Stimulated activated CD4-positive, alpha-beta T cell treated with anti-CD3 and anti-CD28 coated beads, Interleukin-2, amount 100 ng/mL, for 48 hours (primary cell): ENCODE measurements around the gene KRTAP10-12.
"Not testable (repeated sequence)": the region's sequence is repeated elsewhere in the genome, so short reads cannot be mapped to it uniquely, and the experiment has no call there.

Source experiments
- DNase-seq, 2 donors: peaks; one replicate each; pipeline ENCODE4 v3.0.0-alpha.2; 2020

The KRTAP10-12 gene

DNA sequence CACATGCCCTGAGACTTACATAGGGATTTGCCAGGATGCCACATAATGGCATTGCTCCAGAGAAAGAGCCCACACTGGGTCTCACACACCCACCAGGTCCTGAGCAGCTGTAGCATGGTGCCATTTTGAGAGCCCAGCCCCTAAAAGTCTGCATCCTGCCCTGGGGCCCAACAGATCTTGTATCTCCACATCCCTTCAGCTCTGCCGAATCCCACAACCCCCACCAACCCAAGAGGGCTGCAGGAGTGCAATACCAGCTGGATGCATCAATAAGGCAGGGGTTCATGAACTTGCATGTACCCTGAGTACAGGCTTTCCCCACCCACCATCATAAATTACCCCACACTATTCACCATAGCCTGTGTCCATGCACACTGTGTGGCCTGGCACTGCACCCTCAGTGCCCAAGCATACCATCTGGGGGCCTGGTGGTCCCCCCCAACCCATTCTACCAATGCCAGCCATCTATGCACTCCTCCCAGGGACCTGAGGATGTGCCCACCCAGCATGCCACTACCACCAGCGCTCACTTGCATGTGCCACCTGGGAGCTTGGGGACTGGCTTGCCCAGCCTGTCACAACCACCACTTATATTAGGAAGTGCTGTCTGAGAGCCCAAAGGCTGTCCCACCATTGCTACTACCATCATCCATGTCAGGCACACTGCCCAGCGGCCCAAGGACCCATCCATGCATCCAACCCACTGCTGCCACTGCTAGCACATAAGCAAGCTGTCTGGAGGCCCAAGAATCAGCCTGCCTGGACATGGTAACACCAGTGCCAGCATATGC is 26.1 kb upstream of the KRTAP10-12 start:
- no peak for DNase-seq

DNA sequence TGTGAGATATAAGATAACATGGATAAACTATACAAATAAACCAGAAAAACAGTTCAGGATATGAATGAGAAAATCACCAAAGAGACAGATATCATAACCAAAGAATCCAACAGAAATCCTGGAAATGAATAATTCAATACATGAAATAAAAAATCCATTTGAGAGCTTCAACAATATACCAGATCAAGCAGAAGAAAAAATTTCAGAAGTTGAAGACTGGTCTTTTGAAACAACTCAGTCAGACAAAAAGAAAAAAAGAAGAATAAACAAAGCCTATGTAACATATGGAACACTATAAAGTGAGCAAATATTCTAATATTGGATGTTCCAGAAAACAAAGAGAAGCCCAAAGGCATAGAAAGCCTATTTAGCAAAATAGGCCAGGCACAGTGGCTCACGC is 25.1 kb upstream of the KRTAP10-12 start:
- no peak for DNase-seq

DNA sequence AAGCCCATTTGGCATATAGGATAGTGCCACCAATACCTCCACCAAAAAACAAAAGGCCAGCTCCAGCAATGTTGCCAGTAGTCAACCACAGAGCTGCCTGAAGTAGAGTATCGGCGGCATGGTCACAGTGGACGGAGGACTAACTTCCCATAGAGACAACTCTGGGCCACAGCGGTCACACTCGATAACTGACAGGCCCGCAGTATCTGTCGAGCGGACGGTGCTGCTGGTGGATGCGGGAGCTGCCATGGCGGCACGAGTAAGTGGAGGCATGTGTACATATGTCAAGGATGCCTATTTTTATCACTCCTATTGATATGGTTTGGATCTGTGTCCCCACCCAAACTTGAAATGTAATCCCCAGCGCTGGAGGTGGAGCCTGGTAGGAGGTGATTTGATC is 19.1 kb upstream of the KRTAP10-12 start:
- DNase-seq, result no peak

DNA sequence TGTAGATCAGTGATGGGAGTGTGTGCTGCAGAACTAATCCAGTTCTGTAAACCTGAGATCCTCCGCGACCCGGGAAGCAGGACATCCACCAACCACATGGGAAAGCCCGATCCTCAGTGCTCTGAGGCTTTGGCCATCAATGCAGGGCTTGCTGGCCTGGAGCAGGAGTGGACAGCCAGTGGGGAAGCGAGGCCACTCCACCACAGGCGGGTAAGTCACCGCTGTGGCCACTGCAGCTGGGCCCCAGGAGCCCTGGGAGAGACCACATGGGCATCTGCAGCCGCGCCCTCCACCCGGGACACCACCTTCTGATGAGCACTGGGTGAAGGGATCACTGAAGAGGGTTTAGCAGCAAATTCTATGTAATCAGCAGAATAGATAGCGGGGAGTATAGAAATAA is 15.8 kb upstream of the KRTAP10-12 start:
- DNase-seq, result no peak

DNA sequence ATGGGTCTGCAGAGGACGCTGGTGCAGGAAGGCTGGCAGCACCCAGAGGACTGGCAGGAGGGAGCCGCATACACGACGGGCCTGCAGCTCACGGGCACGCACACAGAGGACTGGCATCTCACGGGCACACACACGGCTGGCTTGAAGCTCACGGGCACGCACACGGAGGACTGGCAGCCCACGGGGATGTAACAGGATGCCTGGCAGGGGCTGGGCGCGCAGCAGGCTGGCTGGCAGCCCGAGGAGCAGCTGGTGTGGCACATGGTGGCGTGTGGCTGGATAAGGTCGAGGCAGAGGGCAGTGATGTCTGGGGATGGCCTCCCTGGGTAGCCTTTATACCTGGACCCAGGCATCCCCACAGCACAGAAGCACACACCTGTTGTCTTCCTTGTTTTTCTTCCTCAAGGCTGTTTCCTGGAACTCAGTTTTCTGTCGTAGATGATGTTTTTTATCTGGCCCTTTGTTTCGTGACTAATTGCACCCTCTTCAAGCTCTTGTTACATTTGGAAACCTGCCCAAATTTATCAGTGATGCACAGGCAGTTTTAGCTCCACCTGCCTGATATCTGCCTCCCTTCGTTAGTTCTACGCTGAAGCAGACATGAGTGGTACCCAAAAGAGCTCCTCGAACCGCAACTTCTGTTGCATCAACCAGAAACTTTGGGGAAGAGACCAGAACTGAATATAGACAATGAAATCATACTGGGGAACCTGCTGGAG is 15.0 kb upstream of the KRTAP10-12 start, which contains the start of gene KRTAP12-1:
Gene KRTAP12-1, minus strand, starts transcription at position 303 of the 719 bp plus-strand sequence. Its CDS starts 40 bp downstream, at position 263.
- no peak for DNase-seq

DNA sequence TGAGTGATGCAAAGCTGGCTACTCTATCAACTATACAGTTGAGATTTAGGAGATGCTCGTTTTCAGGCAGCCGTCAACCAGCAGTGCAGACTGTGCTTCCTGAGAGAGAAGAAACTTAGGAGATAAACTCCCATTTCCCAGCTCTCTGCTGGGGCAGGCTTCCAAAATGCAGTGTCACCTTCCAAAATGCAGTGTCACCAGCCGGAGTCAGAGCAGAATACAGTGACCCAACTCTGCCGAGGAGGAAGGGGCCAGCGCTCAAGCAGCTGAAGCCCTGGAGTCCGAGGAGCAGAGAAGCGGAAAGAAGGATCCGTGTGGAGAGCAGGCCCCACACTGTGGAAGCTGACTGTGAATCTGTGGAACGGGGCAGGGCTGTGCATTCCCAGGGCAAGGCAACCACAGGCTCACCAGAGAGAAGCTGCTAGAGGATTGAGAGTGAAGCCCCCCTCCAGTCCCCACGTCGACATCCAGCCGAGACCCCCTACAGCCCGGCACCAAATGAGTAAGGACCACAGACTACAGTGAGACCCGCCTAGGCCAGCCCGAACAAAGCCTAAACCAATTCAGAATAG is 14.3 kb upstream of the KRTAP10-12 start:
- DNase-seq, result no peak

DNA sequence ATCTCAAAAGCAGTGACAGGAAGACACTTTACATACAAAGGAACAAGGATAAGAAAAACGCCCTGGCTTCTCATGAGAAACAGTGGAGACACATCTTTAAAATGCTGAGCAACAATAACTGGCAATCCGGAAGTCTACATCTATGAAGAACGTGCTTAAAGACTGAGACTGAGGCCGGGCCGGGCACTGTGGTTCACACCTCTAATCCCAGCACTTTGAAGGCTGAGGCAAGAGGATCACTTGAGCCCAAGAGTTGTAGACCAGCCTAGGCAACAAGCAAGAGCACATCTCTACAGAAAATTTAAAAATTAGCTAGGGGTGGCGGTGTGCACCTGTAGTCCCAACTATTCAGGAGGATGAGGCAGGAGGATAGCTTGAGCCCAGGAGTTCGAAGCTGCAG is 12.9 kb upstream of the KRTAP10-12 start:
- no peak for DNase-seq

DNA sequence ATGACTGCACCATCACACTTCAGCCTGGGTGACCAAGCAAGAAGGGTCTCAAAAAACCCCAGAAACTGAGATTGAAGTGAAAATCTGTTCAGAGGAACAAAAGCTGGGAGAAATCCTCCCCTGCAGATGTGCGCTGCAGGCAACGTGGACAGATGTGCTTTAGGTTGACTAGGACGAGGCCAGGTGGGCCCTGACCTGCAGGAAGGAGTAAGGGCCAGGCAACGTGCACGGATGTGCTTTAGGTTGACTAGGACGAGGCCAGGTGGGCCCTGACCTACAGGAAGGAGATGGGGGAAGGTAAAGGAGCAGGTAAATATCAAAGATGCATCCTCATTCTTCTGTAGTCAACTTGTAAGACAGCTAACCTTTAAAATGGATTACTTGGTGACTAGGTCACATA is 12.5 kb upstream of the KRTAP10-12 start:
- no peak for DNase-seq

DNA sequence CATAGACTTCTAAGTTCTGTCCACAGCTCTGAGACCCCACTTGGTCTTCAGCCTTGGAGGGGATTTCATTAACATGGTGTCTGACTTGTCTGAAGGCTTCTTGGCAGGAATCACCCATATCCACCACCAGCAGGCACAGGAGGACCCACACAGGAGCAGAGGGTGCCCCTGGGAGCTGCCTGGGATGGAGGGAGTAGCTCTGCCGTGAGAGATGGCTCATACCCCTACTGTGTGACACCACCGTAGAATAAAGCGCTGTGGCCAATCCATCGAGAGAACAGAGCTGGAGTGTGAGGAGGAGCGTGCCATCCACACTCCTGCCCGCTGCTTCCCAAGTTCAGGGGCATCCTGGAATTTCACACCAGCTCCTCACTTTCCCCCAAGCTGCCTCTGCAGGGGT is 11.9 kb upstream of the KRTAP10-12 start:
- not testable (repeated sequence) for DNase-seq

DNA sequence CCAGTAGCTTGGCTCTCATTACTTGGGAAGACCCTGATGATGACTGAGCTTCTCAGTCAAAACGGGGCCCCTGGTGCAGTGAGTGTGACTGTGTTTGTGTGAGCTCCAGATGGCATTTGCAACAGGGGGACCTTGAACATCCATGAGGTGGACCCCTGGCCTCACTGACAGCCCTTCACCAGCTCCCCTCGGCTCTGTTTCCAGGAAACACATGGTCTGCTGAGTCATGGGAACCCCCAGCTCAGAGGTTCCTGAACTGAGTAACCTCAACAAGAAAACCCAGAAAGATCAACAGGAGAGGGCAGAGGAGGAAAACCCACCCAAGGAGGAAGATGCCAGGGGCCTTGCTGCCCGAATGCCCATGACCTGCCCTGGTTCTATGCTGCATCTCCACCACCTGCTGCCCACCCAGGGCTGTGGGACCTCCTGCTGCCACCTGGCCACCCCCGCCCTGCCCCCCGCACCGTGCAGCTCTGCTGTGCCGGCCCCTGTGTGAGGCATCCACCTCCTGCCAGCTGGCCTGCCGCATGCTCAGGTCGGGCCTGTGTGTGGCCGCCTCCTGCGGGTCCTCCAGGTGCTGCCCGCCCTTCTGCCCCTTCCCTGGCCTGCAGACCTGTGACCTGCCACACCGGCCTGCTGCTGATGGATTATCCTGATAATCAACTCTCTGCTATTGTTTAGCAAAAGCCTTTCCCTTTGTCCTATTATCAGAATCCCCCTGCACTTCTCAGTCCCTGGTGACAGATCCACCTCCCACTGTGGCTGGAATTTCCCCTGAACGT is 10.8 kb upstream of the KRTAP10-12 start:
- no peak for DNase-seq

DNA sequence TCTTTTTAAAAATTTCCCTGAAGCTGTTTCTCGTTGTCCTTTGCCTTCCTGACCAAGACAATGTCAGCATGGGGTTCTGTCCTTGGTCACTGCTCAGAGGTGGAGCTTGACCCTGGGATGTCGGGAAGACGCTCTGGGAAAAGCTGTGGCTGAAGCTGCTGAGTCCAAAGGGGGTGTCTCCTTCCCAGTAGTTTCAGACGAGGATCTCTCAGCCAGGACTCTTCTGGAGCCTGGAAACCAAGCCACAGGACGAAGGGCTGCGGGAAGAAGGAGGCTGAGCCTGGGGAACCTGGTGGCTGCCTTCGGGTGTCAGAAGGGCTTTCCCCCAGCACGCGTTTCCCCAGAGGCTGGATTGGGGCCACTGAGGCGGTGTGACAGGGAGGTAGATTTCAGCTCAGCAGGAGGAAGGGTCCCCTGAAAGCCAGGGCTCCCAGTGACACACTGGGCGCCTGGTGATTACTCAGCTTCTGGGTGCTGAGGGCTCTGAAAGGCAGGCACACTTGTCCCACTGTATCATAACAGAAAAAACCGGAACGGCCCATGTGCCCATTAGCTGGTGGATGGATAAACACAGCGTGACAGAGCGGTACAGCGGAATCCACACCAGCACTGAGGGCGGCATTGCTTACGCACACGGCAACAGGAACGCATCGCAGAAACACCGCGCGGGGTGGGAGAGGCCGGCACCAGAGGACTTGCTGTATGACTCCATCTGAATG is 10.0 kb upstream of the KRTAP10-12 start:
- DNase-seq, result no peak

DNA sequence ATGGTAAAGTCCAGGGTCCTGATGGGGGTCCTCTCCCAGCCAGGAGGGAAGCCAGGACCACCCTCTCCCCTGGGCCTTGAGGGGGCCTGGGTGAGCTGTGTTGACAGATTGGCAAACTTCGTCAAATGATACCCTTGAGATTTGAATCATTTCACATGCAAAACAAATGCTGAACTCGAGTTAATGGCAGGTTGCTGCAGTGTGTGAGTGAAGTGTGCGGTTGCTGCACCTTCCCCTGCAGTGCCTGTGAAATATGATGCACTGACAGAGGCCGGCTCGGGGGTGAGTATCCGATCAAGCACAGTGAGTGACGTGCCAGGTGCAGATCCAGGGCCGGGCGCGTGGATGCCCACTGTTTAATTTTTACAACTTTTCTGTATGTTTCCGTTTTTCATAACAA is 9.3 kb upstream of the KRTAP10-12 start:
- no peak for DNase-seq

DNA sequence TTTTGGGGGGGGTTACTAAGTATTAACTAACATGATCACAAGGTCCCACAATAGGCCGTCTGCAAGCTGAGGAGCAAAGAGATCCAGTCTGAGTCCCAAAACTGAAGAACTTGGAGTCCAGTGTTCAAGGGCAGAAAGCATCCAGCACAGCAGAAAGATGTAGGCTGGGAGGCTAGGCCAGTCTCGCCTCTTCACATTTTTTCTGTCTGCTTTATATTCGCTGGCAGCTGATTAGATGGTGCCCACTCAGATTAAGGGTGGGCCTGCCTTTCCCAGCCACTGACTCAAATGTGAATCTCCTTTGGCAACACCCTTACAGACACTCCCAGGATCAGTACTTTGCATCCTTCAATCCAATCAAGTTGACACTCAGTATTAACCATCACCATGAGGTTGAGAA is 7.2 kb upstream of the KRTAP10-12 start:
- not testable (repeated sequence) for DNase-seq

DNA sequence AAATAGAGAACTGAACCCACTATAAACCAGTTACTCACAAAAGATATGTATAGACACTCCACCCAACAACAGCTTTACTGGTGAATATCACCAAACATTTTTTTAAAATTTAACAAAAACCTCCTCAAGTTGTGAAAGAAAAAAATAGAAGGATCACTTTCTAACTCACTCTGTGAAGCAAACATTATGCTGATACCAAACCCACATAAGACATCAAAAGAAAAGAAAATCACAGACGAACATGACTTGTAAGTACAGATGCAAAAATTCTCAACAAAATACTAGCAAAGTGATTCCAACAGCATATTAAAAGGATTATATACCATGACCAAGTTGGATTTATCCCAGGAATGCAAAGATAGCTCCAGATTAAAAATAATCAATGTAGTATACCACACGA is 5.3 kb upstream of the KRTAP10-12 start:
- DNase-seq, result no peak

DNA sequence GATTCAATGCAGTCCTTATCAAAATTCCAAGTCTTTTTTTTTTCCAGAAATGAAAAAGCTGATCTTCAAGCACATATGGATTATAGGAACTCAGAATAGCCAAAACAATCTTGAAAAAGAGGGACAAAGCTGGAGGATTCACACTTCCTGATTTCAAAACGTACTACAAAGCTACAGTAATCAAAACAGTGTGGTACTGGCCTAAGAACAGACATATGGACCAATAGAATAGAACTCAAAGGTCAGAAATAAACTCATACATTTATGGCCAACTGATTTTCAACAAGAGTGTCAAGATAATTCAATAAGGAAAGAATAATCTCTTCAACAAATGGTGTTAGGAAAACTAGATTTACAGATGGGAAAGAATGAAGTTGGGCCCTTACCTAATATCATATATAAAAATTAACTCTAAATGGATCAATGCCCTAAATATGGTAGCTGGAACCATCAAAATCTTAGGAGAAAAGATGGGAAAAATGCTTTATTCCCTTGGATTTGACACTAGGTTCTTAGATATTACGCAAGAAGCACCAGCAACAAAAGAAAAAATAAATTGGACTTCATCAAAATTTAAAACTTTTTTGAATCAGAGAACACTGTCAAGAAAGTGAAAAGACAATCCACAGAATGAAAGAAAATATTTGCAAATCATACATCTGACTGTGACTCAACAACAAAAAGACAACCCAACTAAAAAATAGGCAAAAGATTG is 4.0 kb upstream of the KRTAP10-12 start:
- DNase-seq, result no peak

DNA sequence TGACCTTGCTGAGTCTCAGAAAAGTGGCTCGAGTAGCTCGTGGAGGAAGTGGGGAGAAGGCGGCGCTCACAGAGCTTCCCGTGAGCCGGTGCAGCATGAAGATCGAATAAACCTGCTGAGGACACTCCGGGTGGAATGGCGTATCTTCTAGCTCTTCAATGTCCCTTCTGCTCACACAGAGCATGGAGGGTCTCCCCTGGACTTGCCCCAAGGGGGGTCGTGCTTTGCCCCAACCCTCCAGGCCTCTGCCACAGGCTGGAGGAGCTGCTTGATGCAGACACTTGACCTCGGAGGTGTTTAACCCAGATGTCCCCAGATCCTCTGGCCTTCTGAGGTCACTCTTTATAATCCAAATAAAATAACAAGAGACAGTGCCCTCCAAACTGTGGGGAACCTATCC is 2.2 kb upstream of the KRTAP10-12 start:
- DNase-seq, result no peak

DNA sequence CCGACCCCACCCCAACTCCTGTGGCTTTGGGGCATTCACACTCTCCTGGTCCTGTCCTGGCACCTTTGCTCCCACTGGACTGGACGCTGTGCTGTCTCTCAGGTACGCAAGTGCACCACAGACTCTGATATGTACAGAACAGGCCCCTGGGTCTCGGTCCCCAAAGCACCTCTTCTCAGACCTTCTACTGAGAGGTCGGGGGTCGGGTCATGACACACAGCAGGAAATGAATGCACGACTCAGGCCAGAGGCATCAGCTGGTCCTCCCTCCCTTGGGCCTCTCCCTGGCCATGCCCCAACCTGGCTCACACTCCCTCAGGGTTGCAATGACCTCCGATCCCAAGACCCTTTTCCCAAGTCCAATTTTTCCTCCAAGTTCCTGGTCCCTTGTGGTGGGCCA is 1.8 kb upstream of the KRTAP10-12 start:
- DNase-seq, result no peak

DNA sequence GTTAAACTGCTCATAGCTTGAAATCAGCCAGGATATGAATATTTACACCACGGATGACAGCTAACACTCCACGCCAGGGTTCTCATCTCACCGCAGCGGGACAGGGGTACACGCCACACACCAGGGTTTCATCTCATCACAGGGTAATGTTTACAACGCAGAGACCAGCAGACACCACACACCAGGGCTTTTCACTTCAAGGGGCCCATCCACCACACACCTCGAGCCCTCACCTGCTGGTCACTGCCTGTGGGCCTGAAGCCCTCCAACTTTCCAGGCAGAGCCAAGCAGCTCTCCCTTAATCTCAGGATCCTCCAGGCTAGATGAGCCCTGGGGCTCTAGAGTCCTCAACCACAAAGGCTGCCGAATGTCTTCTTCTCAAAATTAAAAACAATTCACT is 1.3 kb upstream of the KRTAP10-12 start:
- no peak for DNase-seq

DNA sequence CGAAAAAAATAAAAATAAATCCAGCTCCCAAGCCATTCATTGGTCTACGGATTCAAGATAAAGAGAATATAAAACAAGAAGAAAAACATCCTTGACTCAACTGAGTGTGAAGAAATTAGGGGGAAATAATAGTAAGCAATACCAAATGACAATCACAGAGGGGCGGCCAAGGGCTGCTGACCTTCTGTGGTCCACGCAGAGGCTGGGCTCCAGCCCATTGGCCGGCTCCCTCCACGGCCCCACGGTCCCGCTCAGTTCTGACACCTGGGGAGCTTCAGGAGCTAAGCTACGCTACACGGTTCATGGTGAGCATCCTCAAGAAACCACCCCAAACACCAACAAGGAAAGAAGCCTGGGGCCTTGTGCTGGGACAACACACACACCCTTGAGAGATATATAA is 400 bp upstream of the KRTAP10-12 start:
- no peak for DNase-seq

DNA sequence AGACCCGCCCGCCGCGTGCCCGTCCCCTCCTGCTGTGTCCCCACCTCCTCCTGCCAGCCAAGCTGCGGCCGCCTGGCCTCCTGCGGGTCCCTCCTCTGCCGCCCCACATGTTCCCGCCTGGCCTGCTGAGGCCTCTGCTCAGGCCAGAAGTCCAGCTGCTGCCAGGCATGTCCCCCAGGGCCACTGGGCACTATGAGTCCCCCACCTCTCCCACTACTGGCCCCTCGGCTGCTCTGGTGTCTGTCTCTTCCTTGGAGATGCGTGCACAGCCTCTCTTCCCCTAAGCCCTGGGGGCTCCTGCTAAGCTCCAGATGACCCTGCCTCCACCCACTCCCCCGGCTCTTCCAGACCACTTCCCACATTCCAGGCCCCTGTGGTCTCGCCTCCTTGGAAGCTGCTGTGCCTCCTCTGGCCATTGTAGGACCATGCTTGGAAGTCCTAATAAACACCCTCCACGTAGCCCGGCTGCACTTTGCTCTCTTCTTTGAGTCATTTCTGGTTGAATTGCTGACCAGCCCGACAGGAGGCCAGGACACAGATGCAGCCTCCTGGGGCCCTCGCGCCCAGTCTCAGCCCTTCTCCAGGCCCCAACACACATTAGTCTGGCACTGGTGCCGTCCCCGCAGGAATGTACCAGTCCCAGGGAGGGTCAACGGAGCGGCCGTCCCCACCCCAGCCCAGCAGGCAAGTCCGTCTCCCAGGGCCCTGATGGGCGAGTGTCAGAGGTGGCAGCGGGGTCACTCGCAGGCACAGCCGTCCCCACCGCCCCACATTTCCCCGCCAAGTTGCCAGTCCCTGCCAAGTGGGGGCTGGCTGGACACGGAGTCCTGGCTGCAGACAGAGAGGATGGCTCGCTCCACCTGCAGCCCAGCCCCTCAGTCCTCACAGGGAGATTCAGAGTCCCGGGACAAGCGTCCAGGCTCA is 1.1 kb downstream of the KRTAP10-12 start:
- DNase-seq, result no peak

DNA sequence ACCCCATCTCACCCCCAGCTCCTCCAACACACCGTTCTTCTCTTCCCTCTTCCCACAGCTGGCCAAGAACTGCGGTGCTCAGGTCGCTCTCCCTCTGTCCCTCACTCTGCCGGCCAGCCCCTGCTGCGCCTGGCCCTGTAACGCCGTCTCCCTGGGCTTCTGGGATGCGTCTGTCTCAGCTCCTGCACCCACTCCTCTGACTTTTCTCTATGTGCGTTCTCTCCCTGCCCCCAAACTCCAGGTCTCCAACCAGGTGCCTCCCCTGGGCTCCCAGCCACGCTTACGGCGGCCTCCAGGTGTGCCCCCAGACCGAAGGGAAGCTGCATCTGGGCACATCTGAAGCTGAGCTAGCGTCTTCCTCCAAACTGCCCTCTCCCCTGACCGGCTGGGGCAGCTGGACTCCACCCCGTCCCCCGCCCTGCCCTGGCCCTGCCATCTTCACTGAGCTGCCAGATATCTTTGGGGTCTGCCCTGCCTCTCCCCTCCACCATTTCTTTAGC is 2.6 kb downstream of the KRTAP10-12 start:
- DNase-seq, result no peak
